Upper lobe of left lung (tissue), 6 donors: Measurements from ENCODE around the gene PLCB1. TPM values are rescaled to one million over a fixed set of nuclear protein-coding genes. Genes with fewer than 3 reads are reported as not detected.

Experiments
- ATAC-seq, 2 donors: fragments of 200-7000 bp; cut with Tn5 transposase; one replicate each; pipeline ENCODE4 v1.9.1; 2022; ENCODE audit warnings: mild to moderate bottlenecking in 2 of 2, moderate library complexity in 2 of 2; ENCODE audit not compliant: low FRiP score in 2 of 2
- DNase-seq, 2 donors: peaks; one replicate each; pipeline ENCODE4 v3.0.0-alpha.2; 2019 to 2020
- H3K27ac ChIP-seq, 4 donors: fragments of 200-600 bp; sonication (generic); one replicate each; pipeline ENCODE4 v1.5.1; 2016 to 2019
- H3K27me3 ChIP-seq, 4 donors: fragments of 200-600 bp; sonication (generic); one replicate each; pipeline ENCODE4 v1.5.1; 2017 to 2019
- H3K36me3 ChIP-seq, 4 donors: fragments of 200-600 bp; sonication (generic); one replicate each; pipeline ENCODE4 v1.5.1; 2016 to 2019
- H3K4me1 ChIP-seq, 4 donors: fragments of 200-600 bp; sonication (generic); one replicate each; pipeline ENCODE4 v1.5.1; 2018 to 2019
- H3K4me3 ChIP-seq, 4 donors: fragments of 200-600 bp; sonication (generic); one replicate each; pipeline ENCODE4 v1.5.1; 2017 to 2019; ENCODE audit warnings: mild to moderate bottlenecking in 2 of 4, moderate library complexity in 1 of 4
- H3K9me3 ChIP-seq, 4 donors: fragments of 200-600 bp; sonication (generic); one replicate each; pipeline ENCODE4 v1.5.1; 2018 to 2019
- EP300 ChIP-seq, 4 donors: sonication (generic); formaldehyde crosslinking; IDR thresholded peaks; one replicate each; pipeline ENCODE4 v1.5.1; 2017; ENCODE audit warnings: antibody characterized with exemption in 4 of 4, control low read depth in 2 of 4
- POLR2A ChIP-seq, 4 donors: fragments of 450-650 bp; IDR thresholded peaks; one replicate each; pipeline ENCODE4 v1.5.1; 2016 to 2017; ENCODE audit warnings: antibody characterized with exemption in 4 of 4, mild to moderate bottlenecking in 2 of 4
- POLR2AphosphoS5 ChIP-seq, 2 donors: sonication (generic); formaldehyde crosslinking; IDR thresholded peaks; one replicate each; pipeline ENCODE4 v1.5.1; 2017; ENCODE audit warnings: antibody characterized with exemption in 2 of 2
- WGBS, 2 donors: methylation state at CpG; one replicate each; pipeline ENCODE4 v1.1.5; 2017 to 2018; 5-methylcytosine and 5-hydroxymethylcytosine counted together
- total RNA-seq, 6 donors: library from RNA; depleted of rRNA in 4 of 6; stranded (reverse); fragments of >200 nt in 4 of 6; gene quantifications; one replicate each; pipeline versions ENCODE4 v1.1.0 to v1.2.1, GENCODE V29; 2016 to 2021
- TF ChIP-seq, protein P1 (sequence below), 6 experiments: fragments of 450-650 bp in 4 of 6; fragments of 200-600 bp in 2 of 6; sonication (generic) in 2 of 6; IDR thresholded peaks; one replicate each; pipeline ENCODE4 v1.5.1; 2016 to 2019; ENCODE audit warnings: antibody characterized with exemption in 6 of 6
- donor health status: DM: no; HTN: no; CAD: no; lungs with moderate emphysema.
- donor health status: DM: no; HTN: yes; CAD: no; lungs with severe emphysema.

PLCB1 gene
- total RNA-seq, 6 donors from 2014 or later = 4.8 to 26.2 (median 10.7) TPM

DNA sequence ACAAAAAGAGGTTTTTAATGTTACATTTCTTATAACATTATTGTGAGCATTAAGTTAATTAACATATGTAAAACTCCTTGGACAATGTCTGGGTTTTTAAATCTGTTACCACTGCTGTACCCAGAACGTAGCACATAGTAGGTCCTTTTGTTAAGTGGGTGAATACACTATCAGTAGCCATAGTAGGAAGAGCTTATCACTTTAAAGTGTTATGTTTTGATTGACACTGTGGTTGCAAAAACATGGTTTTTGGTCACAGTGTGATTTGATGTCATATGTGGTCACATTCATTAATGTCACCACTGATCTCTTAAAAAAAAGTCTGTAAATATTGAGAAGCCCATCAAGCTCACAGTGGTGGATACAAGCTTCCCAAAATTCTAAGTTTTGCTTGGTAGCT lies 160.7 kb downstream of the PLCB1 start:
- H3K9me3 ChIP-seq = no peaks in the 10 kb centered on the region
- DNase-seq (no peak), ATAC-seq (no peak)
- no peak overlapping the region for H3K27ac ChIP-seq
- H3K4me1 ChIP-seq = no peaks in the 10 kb centered on the region
- no peak for TF ChIP-seq POLR2AphosphoS5 (IDR thresholded peaks at IDR 0.05)
- TF ChIP-seq, protein P1, sequence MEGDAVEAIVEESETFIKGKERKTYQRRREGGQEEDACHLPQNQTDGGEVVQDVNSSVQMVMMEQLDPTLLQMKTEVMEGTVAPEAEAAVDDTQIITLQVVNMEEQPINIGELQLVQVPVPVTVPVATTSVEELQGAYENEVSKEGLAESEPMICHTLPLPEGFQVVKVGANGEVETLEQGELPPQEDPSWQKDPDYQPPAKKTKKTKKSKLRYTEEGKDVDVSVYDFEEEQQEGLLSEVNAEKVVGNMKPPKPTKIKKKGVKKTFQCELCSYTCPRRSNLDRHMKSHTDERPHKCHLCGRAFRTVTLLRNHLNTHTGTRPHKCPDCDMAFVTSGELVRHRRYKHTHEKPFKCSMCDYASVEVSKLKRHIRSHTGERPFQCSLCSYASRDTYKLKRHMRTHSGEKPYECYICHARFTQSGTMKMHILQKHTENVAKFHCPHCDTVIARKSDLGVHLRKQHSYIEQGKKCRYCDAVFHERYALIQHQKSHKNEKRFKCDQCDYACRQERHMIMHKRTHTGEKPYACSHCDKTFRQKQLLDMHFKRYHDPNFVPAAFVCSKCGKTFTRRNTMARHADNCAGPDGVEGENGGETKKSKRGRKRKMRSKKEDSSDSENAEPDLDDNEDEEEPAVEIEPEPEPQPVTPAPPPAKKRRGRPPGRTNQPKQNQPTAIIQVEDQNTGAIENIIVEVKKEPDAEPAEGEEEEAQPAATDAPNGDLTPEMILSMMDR (IDR thresholded peaks at IDR 0.05) = no peak
- no peak for TF ChIP-seq POLR2A (IDR thresholded peaks at IDR 0.05)
- TF ChIP-seq EP300 (IDR thresholded peaks at IDR 0.05) = no peak
- H3K36me3 ChIP-seq = no peaks in the 10 kb centered on the region
- H3K27me3 ChIP-seq = no peaks in the 10 kb centered on the region
- WGBS, 2 donors = 64 to 79% methylated on average over 1 of the region's 1 CpG
- no peak overlapping the region for H3K4me3 ChIP-seq

DNA sequence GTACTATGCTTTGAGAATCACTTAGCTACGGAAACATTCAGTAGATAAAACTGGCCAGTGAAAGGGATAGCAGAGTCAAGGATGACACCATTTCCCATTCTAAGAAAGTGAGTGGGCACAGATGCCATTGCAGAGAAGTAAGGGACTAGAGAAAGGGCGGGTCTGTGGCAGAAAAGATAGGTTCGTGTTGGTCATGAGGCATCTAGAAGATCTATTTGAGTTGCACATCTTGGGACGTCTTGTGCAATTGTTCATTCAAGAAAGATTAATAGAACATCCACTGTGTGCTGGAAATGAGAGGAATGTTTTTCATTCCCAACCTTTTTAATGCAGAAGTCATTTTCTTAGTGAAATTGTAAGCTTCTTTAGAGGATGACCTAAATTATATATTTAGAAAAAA lies 161.7 kb downstream of the PLCB1 start:
- no peaks in the 10 kb centered on the region for H3K27me3 ChIP-seq
- TF ChIP-seq POLR2AphosphoS5 (IDR thresholded peaks at IDR 0.05) = no peak
- TF ChIP-seq, protein P1 (IDR thresholded peaks at IDR 0.05) = no peak
- H3K9me3 ChIP-seq = no peaks in the 10 kb centered on the region
- ATAC-seq (no peak), DNase-seq (no peak)
- WGBS, 2 donors = 88 to 90% methylated on average over 4 of the region's 4 CpGs
- no peak overlapping the region for H3K4me3 ChIP-seq
- H3K4me1 ChIP-seq = no peaks in the 10 kb centered on the region
- no peaks in the 10 kb centered on the region for H3K36me3 ChIP-seq
- no peak overlapping the region for H3K27ac ChIP-seq

DNA sequence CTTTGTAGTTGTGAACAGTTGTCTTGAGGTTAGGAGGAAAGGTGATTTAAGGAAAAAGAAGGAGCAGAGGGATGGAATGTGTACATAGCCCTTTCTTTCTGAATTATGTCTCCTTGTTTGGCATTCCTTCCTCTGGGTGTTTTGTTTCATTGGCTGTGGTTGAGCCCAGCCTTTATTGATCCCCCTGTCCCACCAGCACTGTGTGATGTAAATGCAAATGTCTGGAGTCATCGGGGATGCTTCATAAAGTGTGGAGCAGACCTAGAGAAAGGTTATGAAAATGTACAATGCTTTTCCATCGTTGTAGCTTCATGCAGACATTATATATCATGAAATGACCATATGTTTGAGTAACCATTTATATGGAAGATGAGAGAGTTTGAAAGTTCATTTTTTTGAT lies 164.5 kb downstream of the PLCB1 start:
- Histone ChIP-seq H3K36me3 (no peaks in the 10 kb centered on the region), H3K4me1 (no peaks in the 10 kb centered on the region), H3K9me3 (no peaks in the 10 kb centered on the region), H3K27me3 (no peaks in the 10 kb centered on the region), H3K27ac (no peak overlapping the region), H3K4me3 (no peak overlapping the region)
- ATAC-seq = no peak
- 74 to 93% methylated on average over 2 of the region's 2 CpGs for WGBS, 2 donors
- no peak for TF ChIP-seq POLR2AphosphoS5 (IDR thresholded peaks at IDR 0.05)
- TF ChIP-seq POLR2A (IDR thresholded peaks at IDR 0.05) = no peak
- TF ChIP-seq, protein P1 (IDR thresholded peaks at IDR 0.05) = no peak
- TF ChIP-seq EP300 (IDR thresholded peaks at IDR 0.05) = no peak
- no peak for DNase-seq

DNA sequence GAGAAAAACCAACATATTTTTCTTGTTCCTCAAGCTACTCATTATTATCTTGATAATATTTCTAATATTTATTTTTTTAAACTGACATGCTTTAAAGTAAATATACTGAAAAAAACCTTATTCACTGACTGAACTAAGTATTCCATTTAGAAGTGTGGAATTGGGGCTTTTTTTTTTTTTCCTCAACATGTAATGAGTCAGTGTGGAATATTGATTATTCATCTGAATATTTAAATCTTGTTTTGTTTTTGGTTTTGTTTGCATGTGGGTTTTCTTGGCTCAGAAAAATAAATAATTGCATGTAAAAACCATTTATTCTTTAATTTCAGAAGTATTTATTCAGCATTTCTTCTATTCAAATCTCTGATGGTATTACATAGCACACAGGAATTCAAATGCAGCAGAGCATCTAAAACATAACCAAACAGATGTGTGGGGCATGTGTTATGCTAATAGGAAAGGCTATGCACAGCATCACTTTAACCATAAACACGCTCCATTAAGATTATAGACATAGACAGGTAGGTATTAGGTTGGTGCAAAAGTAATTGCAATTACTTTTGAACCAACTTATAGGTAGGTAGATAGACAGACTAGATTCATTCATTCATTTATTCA lies 166.5 kb downstream of the PLCB1 start:
- no peaks in the 10 kb centered on the region for H3K4me1 ChIP-seq
- H3K4me3 ChIP-seq = no peak overlapping the region
- H3K9me3 ChIP-seq = no peaks in the 10 kb centered on the region
- H3K27me3 ChIP-seq = no peaks in the 10 kb centered on the region
- ATAC-seq (no peak), DNase-seq (no peak)
- WGBS, 2 donors = 96 to 100% methylated on average over 1 of the region's 1 CpG
- no peaks in the 10 kb centered on the region for H3K36me3 ChIP-seq
- no peak overlapping the region for H3K27ac ChIP-seq
- TF ChIP-seq EP300 (IDR thresholded peaks at IDR 0.05) (no peak), POLR2AphosphoS5 (IDR thresholded peaks at IDR 0.05) (no peak), POLR2A (IDR thresholded peaks at IDR 0.05) (no peak)
- TF ChIP-seq, protein P1 (IDR thresholded peaks at IDR 0.05) = no peak

DNA sequence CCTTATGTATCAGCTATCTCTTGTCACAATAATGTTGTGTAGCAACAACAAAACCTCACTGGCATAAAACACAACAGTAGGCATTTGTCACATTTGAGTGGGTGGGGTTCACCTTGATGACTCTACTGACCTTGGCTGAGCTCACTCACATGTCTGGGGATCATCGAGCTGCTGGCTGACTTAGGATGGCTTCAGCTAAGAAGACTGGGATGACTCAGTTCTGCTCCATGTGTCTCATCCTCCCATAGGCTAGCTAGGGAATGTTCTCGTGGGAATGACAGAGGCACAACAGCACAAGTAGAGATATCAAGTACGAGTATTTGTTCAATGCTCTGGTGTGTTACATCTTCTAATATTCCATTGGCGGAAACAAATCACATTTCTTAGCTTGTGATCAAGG lies 167.9 kb downstream of the PLCB1 start:
- 88 to 93% methylated on average over 4 of the region's 4 CpGs for WGBS, 2 donors
- H3K4me3 ChIP-seq = no peak overlapping the region
- no peak overlapping the region for H3K27ac ChIP-seq
- DNase-seq (no peak), ATAC-seq (peak in 1 of 2 donors; percentile 49)
- H3K9me3 ChIP-seq = no peaks in the 10 kb centered on the region
- H3K27me3 ChIP-seq = no peaks in the 10 kb centered on the region
- H3K36me3 ChIP-seq = no peaks in the 10 kb centered on the region
- no peaks in the 10 kb centered on the region for H3K4me1 ChIP-seq
- no peak for TF ChIP-seq POLR2A (IDR thresholded peaks at IDR 0.05)
- TF ChIP-seq EP300 (IDR thresholded peaks at IDR 0.05) = no peak
- no peak for TF ChIP-seq POLR2AphosphoS5 (IDR thresholded peaks at IDR 0.05)
- TF ChIP-seq, protein P1 (IDR thresholded peaks at IDR 0.05) = no peak
